Endothelial cell of umbilical vein (primary cell): ENCODE data around the gene DBNL.

Source experiments
- CTCF ChIP-seq, 2 donors: IDR thresholded peaks; 1 replicate in 1 of 2; 2 replicates in 1 of 2; pipeline ENCODE4 v1.5.1; 2011; ENCODE audit warnings: low read length in 2 of 2, mild to moderate bottlenecking in 2 of 2, moderate library complexity in 2 of 2, control low read depth in 1 of 2, inconsistent platforms in 1 of 2, low read depth in 1 of 2; ENCODE audit not compliant: insufficient read depth in 1 of 2; ENCODE audit errors: extremely low read depth in 1 of 2
- EZH2 ChIP-seq: IDR thresholded peaks from 2 replicates; pipeline ENCODE4 v1.6.1; 2012; ENCODE audit warnings: borderline replicate concordance, low read depth, mild to moderate bottlenecking, moderate library complexity, low read length, inconsistent platforms; ENCODE audit not compliant: severe bottlenecking
- MAX ChIP-seq: IDR thresholded peaks from 2 replicates; pipeline ENCODE4 v1.6.1; 2011; ENCODE audit not compliant: insufficient read depth, insufficient read length
- POLR2A ChIP-seq: IDR thresholded peaks from 2 replicates; pipeline ENCODE4 v1.6.1; 2012; ENCODE audit warnings: low read depth, mild to moderate bottlenecking, control low read depth, low read length

GRCh38 chr7:44087911-44088838 lies 43.7 kb downstream of the DBNL start:
- TF ChIP-seq CTCF (IDR thresholded peaks at IDR 0.05; ENCODE audit: extremely low read depth in 1 of 2, insufficient read depth in 1 of 2, low read depth in 1 of 2, low read length in 2 of 2), result no peak
- no peak for TF ChIP-seq EZH2
- TF ChIP-seq POLR2A, result no peak
- no peak for TF ChIP-seq MAX
